Right cardiac atrium (tissue), 5 donors: Measurements from ENCODE around the gene TLDC2. TPM values are rescaled to one million over a fixed set of nuclear protein-coding genes. Genes with fewer than 3 reads are reported as not detected.
"Not testable (repeated sequence)": the region's sequence is repeated elsewhere in the genome, so short reads cannot be mapped to it uniquely, and the experiment has no call there.

Experiments used
- ATAC-seq, 2 donors: fragments of 200-7000 bp; cut with Tn5 transposase; one replicate each; pipeline versions ENCODE4 v1.8.0 to v1.9.1; 2020; ENCODE audit warnings: moderate library complexity in 2 of 2, mild to moderate bottlenecking in 1 of 2
- DNase-seq, 3 donors: peaks; one replicate each; pipeline ENCODE4 v3.0.0-alpha.2; 2020
- H3K27ac ChIP-seq: one replicate; pipeline ENCODE4 v1.5.1; 2013; ENCODE audit warnings: mild to moderate bottlenecking, low read length, control low read depth, moderate library complexity
- H3K27me3 ChIP-seq: one replicate; pipeline ENCODE4 v1.6.1; 2013; ENCODE audit not compliant: control insufficient read depth, insufficient read depth
- H3K4me1 ChIP-seq: one replicate; pipeline ENCODE4 v1.6.1; 2013; ENCODE audit warnings: low read length; ENCODE audit not compliant: control insufficient read depth, insufficient read depth
- H3K4me3 ChIP-seq: one replicate; pipeline ENCODE4 v1.5.1; 2013; ENCODE audit warnings: low read length, control low read depth
- H3K9me3 ChIP-seq: one replicate; pipeline ENCODE4 v1.6.1; 2013; ENCODE audit warnings: low read length; ENCODE audit not compliant: control insufficient read depth
- WGBS: extraction: QIAGEN DNeasy Blood & Tissue Kit; methylation state at CpG from one replicate; pipeline ENCODE4 v1.1.7; 2013; 5-methylcytosine and 5-hydroxymethylcytosine counted together
- intact Hi-C, 4 donors: fragments of 100-400 bp; cut with DNase I; formaldehyde crosslinking; loops; one replicate each; pipeline versions ENCODE4 v1.11.0 to v1.14.0; 2022 to 2023
- polyA plus RNA-seq: library from polyadenylated mRNA; stranded (reverse); fragments of 200-250 nt; gene quantifications from one replicate; pipeline ENCODE4 v1.2.3, GENCODE V29; 2013
- total RNA-seq, 4 donors: library from RNA; stranded (reverse); fragmentation: NEBNext Ultra II Directional; extraction: Animal tissue kit (Norgen Biotek cat#: 25700); gene quantifications; one replicate each; pipeline ENCODE4 v1.2.1, GENCODE V29; 2021
- donor health status: healthy with polysubstance abuse.
- donor health status: DM: no; HTN: yes; CAD: no.
- donor health status: DM: no; HTN: no; CAD: no.
- donor health status: DM: no; HTN: yes; CAD: no; lungs with severe emphysema.
- donor health status: DM: yes; HTN: yes; CAD: no.

Gene TLDC2
- total and polyA plus RNA-seq, 5 donors = 0.09 TPM; not detected in 4

DNA sequence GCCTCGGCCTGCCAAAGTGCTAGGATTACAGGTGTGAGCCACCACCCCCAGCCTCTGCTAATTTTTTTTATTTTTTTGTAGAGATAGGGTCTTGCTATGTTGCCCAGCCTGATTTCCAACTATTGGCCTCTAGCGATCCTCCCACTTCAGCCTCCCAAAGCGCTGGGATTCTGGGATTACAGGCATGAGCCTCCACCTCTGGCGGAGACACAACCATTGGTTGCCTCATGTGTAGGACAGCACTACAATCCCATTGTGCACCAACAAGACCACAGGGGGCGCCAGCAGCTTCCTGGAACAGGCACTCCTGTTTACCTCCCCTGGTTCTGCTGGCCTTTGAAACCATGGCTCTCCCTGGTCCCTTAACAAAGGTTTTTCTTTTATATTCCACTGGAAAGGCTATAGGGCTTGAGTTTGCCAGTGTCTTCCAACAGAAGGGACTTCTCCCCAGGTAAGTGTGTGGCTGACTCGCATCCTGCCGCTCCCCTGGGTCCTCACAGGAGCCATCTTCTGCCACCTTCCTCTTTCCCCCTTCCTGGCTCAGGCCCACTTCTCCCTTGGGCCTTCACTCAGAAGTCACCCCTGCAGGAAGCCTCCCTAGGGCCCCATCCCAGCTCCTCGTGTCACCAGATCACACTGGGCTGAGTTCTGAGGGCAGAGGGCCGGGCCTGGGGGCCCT lies 39.2 kb upstream of the TLDC2 start:
- Histone ChIP-seq H3K4me3 (no peak overlapping the region), H3K9me3 (no peaks in the 10 kb centered on the region), H3K4me1 (peaks cover 14% of the 10 kb centered on the region), H3K27me3 (no peaks in the 10 kb centered on the region), H3K27ac (no peak overlapping the region)
- DNase-seq (peak in 2 of 3 donors; percentile 61 to 77), ATAC-seq (no peak)
- 89% methylated on average over 9 of the region's 9 CpGs for WGBS
- intact Hi-C loops = no loop called here

- H3K4me1 ChIP-seq, H3K27me3 ChIP-seq, H3K4me3 ChIP-seq, DNase-seq, H3K27ac ChIP-seq, H3K9me3 ChIP-seq, ATAC-seq, intact Hi-C loops: not testable (repeated sequence)
- 97% methylated on average over 3 of the region's 3 CpGs for WGBS
Observed at GRCh38 chr20:36838376-36838775, 37.6 kb upstream of the TLDC2 start.

DNA sequence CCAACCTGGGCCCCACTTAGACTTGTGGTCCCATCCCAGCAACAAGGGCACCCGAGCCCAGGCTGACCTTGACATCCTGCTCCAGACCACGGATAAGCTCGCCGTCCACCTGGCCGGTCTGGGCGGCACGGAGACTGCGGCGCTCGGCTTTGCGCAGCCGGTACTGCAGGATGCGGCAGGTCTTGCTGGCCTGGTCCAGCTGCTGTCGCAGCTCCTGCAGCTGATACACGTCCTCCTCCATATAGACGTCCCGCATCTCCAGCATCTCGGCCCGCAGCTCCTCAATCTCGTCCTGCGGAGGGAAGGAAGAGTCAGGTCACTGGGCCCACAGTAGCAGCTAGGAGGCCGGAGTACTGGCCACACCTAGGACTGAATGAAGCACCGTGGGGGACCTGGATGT lies 36.8 kb upstream of the TLDC2 start:
- Histone ChIP-seq H3K27ac (no peak overlapping the region), H3K4me3 (no peak overlapping the region), H3K4me1 (peaks cover 4% of the 10 kb centered on the region), H3K9me3 (no peaks in the 10 kb centered on the region), H3K27me3 (no peaks in the 10 kb centered on the region)
- DNase-seq = peak in 1 of 3 donors; percentile 42
- 94% methylated on average over 23 of the region's 23 CpGs for WGBS
- ATAC-seq = no peak
- intact Hi-C loops = no loop called here

DNA sequence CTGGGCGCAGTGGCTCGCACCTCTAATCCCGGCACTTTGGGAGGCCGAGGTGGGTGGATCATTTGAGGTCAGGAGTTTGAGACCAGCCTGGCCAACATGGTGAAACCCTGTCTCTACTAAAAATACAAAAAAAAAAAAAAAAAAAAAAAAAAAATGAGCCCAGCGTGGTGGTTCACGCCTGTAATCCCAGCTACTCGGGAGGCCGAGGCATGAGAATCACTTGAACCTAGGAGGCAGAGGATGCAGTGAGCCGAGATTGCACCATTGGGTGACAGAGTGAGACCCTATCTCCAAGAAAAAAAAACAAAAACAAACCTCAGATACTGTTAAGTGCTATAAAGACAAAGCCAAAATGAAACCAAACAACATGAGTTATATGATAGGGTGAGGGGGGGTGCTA lies 34.9 kb upstream of the TLDC2 start:
- H3K4me3 ChIP-seq, H3K4me1 ChIP-seq, H3K27ac ChIP-seq, ATAC-seq, intact Hi-C loops, H3K9me3 ChIP-seq, H3K27me3 ChIP-seq, DNase-seq: not testable (repeated sequence)
- 96% methylated on average over 9 of the region's 9 CpGs for WGBS

- no peaks in the 10 kb centered on the region for H3K9me3 ChIP-seq
- ATAC-seq (peak in 1 of 2 donors; percentile 5), DNase-seq (peak in 2 of 3 donors; percentile 59 to 76)
- peaks cover 14% of the 10 kb centered on the region for H3K4me1 ChIP-seq
- intact Hi-C loops = no loop called here
- no peaks in the 10 kb centered on the region for H3K27me3 ChIP-seq
- no peak overlapping the region for H3K4me3 ChIP-seq
- 63% methylated on average over 10 of the region's 10 CpGs for WGBS
- peak overlapping the region; percentile 48 for H3K27ac ChIP-seq
Observed at GRCh38 chr20:36845288-36845971, 30.5 kb upstream of the TLDC2 start.

- intact Hi-C loops = no loop called here
- H3K9me3 ChIP-seq = no peaks in the 10 kb centered on the region
- H3K4me1 ChIP-seq = peaks cover 14% of the 10 kb centered on the region
- H3K4me3 ChIP-seq = no peak overlapping the region
- ATAC-seq (peak; percentile 84 to 85), DNase-seq (peak; percentile 87 to 94 (median 89))
- WGBS = 55% methylated on average over 18 of the region's 18 CpGs
- H3K27me3 ChIP-seq = no peaks in the 10 kb centered on the region
- peak overlapping the region; percentile 93 for H3K27ac ChIP-seq
Observed at GRCh38 chr20:36847009-36847709, 28.8 kb upstream of the TLDC2 start.

DNA sequence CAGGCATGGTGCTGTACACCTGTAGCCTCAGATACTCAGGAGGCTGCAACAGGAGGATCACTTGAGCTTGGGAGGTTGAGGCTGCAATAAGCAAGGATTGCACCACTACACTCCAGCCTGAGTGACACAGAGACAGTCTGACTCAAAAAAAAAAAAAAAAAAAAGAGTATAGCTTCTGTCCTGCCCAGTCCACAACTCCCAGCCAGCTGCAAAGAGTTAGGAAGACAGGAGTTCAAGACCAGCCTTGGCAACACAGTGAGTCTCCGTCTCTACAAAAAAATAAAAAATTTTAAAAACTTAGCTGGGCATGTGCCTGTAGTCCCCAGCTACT lies 28.3 kb upstream of the TLDC2 start:
- 62% methylated on average over 1 of the region's 1 CpG for WGBS

GRCh38 chr20:36848078-36848660 lies 27.8 kb upstream of the TLDC2 start:
- intact Hi-C loops = no loop called here
- WGBS = 25% methylated on average over 6 of the region's 6 CpGs
- peak; percentile 45 for ATAC-seq
- Histone ChIP-seq H3K4me1 (peaks cover 14% of the 10 kb centered on the region), H3K27ac (peak overlapping the region; percentile 93), H3K9me3 (no peaks in the 10 kb centered on the region), H3K4me3 (no peak overlapping the region), H3K27me3 (no peaks in the 10 kb centered on the region)
- peak; percentile 62 to 82 (median 80) for DNase-seq

More for the DNA sequence above, 28.3 kb upstream of the TLDC2 start:
- intact Hi-C loops = no loop called here
- Histone ChIP-seq H3K4me3 (no peak overlapping the region), H3K4me1 (peaks cover 14% of the 10 kb centered on the region), H3K9me3 (no peaks in the 10 kb centered on the region), H3K27ac (peak overlapping the region; percentile 93), H3K27me3 (no peaks in the 10 kb centered on the region)
- DNase-seq = no peak
- no peak for ATAC-seq

DNA sequence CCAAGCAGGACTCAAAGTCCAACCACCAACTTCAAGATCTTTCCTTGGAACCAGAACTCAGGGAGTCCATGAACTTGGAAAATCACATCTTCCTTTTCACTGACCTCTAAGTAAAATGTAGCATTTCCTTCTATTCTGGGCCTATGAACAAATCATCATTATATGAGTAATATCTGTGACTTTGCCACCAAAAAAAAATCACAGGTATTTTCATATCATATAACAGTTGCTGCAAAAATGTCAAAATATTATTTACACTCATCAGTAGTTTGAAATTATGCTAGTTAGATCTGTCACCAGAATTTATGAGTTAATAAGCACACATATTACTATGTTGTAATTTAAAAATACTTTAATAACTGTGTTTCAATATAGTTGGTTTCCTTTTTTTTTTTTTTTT lies 27.3 kb upstream of the TLDC2 start:
- ATAC-seq (no peak), DNase-seq (no peak)
- H3K9me3 ChIP-seq = no peaks in the 10 kb centered on the region
- peak overlapping the region; percentile 93 for H3K27ac ChIP-seq
- no peak overlapping the region for H3K4me3 ChIP-seq
- no peaks in the 10 kb centered on the region for H3K27me3 ChIP-seq
- intact Hi-C loops = no loop called here
- H3K4me1 ChIP-seq = peaks cover 14% of the 10 kb centered on the region

GRCh38 chr20:36849333-36850065 lies 26.4 kb upstream of the TLDC2 start:
- Histone ChIP-seq H3K9me3 (no peaks in the 10 kb centered on the region), H3K27me3 (no peaks in the 10 kb centered on the region), H3K4me1 (peaks cover 20% of the 10 kb centered on the region), H3K4me3 (no peak overlapping the region), H3K27ac (no peak overlapping the region)
- intact Hi-C loops = no loop called here
- WGBS = 90% methylated on average over 9 of the region's 9 CpGs
- DNase-seq (peak in 1 of 3 donors; percentile 11), ATAC-seq (no peak)
